Right hindlimb (tissue), 1 donor: Measurements from ENCODE around the gene FRG2C.
"Not testable (repeated sequence)": the region's sequence is repeated elsewhere in the genome, so short reads cannot be mapped to it uniquely, and the experiment has no call there.

Experiments used
- DNase-seq: peaks from one replicate; pipeline ENCODE4 v3.0.0-alpha.2; 2018

Gene FRG2C

DNA sequence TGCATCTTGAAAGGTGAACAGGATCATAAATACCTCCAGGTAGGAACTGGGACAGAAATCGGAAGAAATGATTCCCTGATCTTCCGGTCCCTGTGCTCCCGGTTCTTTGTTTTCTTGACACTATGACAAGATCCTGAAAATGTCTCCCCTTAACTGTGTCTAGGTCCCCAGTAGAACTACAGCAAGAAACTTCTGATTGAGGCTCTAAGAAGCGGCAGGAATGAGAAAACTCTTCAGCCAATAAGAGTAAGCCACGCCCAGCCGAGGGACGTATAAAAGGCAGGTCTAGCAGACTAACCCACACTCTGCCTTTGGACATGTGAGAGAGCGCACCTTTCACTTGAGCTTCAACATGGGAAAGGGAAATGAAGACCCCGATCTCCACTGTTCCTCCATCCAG, at the start of gene FRG2C:
Gene FRG2C (plus strand): TSS at position 301 of the 400 bp plus-strand sequence. CDS start 52 bp downstream, at position 353.
- not testable (repeated sequence) for DNase-seq

DNA sequence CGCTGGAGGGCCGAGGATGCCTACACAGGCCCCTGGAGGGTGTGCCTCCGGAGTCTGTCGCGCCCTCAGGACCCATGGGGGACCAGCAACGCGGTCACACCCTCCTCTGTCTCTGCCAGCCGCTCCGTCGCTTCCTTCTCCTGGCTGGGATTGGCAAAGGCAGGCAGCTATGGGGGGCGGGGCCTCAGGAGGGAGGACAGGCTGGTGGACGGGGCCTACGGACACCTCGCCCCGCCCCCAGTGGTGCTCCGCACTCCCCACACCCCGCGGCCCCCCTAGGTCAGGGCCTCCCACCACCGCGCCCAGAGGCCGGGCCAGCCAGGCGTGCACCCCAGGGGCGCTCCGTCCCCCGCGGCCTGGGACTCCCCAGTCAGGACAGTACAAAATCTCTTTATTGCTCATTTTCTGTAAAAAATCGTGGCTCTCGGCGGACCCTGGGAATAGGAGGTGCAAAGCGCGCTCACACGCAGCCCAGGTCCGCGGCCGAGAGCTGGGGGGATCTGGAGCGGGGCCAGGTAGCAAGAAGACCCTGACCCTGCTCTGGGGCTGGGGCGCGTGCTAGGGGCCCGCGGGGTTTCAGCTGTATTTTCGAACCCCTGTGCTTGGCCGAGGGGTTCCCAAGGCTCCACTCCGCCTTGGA, 45.3 kb upstream of the FRG2C start:
- DNase-seq, result peak; percentile 63

- peak; percentile 21 for DNase-seq
These were observed 44.6 kb upstream of the FRG2C start for GRCh38 chr3:75619481-75620031.

- not testable (repeated sequence) for DNase-seq
These were observed 42.4 kb upstream of the FRG2C start for GRCh38 chr3:75621772-75622171.

- not testable (repeated sequence) for DNase-seq
These were observed 40.5 kb upstream of the FRG2C start for GRCh38 chr3:75623656-75624055.

DNA sequence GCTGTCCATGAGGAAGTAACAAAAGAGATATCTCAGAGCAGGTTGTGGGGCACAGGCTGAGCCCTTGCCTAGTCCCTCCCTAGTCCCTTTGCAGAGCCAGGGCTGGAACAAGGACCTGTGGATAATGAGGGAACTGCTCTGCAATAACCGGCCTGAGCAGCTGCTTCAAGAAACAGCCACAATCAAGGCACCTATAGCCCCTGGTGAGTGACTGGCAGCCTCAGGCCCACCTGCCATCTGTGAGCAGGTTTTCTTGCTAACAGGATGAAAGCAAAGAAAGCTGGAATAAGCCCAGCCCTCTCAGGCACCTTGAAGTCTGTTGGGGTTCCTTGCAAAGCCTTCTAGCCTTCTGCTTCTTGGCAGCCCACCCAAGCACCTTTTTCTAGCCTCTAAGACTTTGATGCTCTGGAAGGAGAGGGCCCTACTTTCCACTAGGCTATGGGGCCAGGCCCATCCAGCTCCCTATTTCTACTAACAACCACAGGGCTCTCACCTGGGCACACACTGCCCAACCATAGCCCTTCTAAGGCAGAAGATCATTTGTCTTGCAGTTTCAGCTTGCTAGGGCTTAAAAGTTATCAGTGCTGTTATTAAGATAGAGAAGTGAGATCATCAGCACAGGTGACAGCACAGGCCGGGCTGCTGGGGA, 33.1 kb upstream of the FRG2C start:
- DNase-seq, result not testable (repeated sequence)

GRCh38 chr3:75631541-75631940, 32.6 kb upstream of the FRG2C start:
- no peak for DNase-seq

DNA sequence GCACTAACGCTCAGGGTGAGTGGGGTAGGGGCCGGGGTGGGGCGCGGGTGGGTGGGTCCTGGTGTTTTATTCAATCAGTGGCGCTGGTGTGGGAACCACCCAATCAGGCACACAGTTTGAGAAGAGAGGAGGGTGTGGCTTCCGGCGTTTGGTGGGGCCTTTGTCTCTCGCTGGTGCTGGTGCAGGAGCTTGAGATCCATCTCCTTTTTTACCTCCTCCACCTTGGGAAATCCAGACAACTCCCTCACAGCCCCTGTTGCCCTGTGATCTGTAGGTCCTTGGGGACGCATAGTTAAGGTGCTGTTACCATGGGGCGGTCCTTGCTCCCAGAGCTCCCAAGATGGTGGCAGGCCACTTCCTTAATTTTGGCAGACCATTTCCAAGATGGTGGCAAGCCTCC, 25.2 kb upstream of the FRG2C start:
- DNase-seq, result not testable (repeated sequence)

DNA sequence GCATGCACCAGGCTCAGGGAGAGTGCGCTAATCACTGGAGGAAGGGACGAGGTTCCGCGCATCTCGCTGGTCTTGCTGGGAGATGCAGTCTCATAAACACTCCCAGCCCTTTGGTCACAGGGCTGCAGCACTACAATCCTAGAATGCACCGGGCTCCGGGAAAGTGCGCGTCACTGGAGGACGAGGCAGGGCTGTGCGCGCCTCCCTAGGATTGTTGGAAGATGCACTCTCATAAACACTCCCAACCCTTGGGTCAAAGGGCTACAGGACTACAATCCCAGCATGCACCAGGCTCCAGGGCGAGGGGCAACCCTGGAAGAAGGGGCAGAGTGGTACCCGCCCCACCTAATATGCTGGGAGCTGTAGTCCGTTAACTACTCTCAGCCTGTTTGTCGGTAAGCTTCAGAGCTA, 23.0 kb upstream of the FRG2C start:
- peak; percentile 90 for DNase-seq

GRCh38 chr3:75643031-75643800, 20.9 kb upstream of the FRG2C start:
- DNase-seq, result peak; percentile 27

DNA sequence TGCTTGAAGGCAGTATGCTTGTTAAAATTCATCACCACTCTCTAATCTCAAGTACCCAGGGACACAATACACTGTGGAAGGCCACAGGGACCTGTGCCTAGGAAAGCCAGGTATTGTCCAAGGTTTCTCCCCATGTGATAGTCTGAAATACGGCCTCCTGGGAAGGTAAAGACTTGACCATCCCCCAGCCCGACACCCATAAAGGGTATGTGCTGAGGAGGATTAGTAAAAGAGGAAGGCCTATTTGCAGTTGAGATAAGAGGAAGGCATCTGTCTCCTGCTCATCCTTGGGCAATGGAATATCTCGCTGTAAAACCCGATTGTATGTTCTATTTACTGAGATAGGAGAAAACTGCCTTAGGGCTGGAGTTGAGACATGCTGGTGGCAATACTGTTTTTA, 18.6 kb upstream of the FRG2C start:
- not testable (repeated sequence) for DNase-seq

DNA sequence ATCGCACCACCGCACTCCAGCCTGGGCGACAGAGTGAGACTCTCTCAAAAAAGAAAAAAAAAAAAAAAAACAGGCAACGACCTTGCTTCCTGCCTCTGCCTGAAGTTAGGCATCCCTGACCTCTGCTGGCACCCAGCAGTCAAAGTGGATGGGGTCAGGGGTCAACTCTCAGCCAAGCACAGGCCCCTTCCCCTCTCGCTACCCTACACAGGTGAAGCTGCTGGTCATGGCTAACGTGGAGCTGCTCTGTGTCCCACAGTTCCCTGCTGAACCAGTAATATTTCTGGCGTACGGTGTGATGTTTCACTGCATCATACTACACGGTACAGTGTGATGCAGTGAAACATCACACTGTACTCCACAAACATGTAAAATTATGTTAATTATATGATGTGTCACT, 13.9 kb upstream of the FRG2C start:
- no peak for DNase-seq

DNA sequence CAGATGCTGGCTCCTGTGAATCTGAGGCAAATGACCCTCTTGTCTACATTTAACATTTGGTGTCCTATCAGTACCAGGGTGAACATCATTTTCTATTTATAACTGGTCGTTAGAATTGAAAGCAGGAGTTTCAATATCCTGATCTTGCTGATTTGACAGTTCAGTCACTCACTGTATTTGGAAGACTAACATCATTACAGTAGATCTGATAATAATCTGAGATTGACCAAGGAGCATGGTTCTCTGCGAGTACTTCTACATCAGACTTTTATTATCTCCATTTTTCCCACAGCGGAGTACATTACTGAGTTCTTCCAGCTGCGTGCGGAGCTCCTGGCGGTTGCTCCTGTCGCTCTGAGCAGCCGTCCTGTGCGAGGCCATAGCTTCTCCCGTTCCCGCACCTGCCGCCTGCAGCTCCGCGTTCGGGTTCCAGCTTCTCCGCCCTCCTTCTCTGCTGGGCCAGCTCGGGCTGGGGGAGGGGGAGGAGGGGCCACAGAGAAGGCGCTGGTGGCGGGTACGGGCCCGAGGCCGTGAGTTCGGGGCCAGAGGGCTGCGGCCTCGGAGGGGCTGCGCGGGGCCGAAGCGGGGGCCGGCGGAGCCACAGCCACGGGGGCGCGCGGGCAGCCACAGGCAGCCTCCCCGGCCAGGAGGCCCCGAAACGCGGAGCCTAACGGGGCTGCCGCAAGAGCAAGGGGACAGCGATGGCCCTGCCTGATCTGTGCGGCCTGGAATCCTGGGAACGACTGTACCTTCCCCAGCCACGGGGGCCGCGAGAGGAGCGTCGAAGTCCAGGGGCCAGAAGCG, 8.8 kb upstream of the FRG2C start:
- not testable (repeated sequence) for DNase-seq

- DNase-seq, result not testable (repeated sequence)
These were observed 8.2 kb upstream of the FRG2C start for GRCh38 chr3:75655956-75656355.

DNA sequence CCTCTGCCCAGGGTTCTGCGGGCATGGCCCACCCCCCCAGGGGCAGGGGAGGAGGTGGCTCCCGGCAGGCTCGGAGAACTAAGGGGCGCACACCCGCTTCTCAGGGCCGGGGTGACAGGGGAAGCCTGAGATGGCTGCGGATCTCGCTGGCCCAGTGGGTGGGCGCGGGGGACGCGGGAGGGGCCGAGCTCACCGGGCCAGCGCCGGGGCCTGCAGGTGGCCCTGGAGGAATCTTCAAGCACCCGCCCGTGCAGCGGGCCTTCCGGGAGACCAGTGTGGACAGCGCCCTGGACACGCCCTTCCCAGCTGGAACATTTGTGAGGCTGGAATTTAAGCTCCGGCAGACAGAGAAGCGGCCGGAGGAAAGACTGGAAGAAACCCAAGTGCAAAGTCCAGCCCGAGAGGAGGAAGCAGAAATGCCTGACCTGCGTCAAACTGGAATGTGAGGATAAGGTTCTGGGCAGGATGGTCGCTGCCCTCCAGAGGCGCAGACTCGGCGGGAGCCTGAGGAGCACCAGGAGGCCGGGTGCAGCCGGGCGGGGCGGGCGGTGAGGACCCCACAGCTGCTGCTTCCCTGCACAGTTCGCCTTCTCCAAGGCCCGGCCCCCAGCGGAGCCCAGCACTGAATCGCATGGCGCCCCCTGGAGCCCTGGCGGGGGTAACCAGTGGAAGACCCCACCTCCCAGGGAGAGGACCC, 5.6 kb upstream of the FRG2C start:
- DNase-seq, result not testable (repeated sequence)

GRCh38 chr3:75659108-75659433, 5.1 kb upstream of the FRG2C start:
- not testable (repeated sequence) for DNase-seq

- not testable (repeated sequence) for DNase-seq
These were observed 1.5 kb downstream of the FRG2C start for GRCh38 chr3:75665626-75666025.

DNA sequence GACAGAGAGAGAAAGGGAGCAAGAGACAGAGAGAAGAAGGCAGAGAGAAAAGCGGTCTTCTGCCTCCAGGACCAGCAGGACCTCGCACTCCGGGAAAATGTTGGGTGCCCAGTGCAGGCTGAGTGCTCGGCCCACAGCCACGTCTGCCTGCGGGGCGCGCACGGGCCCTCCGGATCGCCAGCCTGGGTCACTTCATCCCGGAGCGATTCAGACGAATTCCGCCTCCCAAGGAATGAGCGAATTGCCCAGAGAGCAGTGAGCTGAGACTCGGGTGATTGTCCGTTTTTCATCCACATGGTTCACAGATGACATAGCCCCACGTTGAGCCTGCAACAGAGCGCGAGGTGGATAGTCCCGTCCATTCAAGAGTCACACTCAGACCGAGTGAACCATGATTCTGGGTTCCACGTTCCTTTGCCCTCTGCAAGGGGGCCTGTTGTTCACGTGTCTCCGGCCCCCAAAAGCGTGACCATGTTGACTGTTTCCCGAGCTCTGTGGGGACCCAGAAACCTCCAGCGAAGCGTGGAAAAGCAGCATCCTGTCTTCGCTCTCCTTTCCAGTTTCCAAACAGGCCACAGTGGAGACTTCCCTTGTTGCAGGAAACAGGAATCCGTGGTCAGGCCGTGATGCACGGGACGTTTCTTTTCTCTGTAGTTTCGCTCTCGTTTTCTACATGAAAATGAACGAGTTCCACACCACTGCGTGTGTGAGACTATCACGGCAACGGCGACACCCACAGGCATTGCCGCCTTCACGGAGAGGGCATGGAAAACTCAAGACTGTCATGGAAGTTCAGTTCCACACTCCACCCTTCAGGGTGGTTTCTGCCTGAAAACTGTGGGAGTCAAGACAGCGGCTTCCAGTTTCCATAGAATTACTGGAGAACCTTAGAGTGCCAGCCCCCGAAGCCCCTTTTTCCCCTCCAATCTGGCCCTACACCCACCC, 3.9 kb downstream of the FRG2C start:
- DNase-seq, result not testable (repeated sequence)

DNA sequence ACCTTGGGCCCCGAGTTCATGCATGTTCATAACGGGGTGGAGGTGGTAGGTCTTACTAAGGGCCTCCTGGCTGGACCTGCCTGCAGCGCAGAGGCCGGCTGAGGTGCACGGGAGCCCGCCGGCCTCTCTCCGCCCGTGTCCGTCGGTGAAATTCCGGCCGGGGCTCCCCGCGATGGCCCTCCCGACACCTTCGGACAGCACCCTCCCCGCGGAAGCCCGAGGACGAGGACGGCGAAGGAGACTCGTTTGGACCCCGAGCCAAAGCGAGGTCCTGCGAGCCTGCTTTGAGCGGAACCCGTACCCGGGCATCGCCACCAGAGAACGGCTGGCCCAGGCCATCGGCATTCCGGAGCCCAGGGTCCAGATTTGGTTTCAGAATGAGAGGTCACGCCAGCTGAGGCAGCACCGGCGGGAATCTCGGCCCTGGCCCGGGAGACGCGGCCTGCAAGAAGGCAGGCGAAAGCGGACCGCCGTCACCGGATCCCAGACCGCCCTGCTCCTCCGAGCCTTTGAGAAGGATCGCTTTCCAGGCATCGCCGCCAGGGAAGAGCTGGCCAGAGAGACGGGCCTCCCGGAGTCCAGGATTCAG, 4.7 kb downstream of the FRG2C start:
- not testable (repeated sequence) for DNase-seq
